T-helper 17 cell (primary cell): Measurements from ENCODE around the gene ZMYM4. TPM values are rescaled to one million over a fixed set of nuclear protein-coding genes. Genes with fewer than 3 reads are reported as not detected.

ENCODE experiments used
- ATAC-seq: fragments of 150-1000 bp; cut with Tn5 transposase; 2 replicates; pipeline ENCODE4 v1.10.0; 2021; ENCODE audit warnings: mild to moderate bottlenecking, moderate library complexity
- DNase-seq, 3 donors: peaks; one replicate each; pipeline versions ENCODE4 v3.0.0 to v3.0.0-alpha.2; 2020 to 2021
- H3K9me3 ChIP-seq: one replicate; pipeline ENCODE4 v1.7.0; 2013; ENCODE audit warnings: low read length, mild to moderate bottlenecking; ENCODE audit not compliant: control insufficient read depth, poor library complexity, severe bottlenecking
- H3K27ac Mint-ChIP-seq: one replicate; pipeline ENCODE4 v1.8.0; 2022; ENCODE audit warnings: mild to moderate bottlenecking, moderate library complexity, mixed read lengths
- H3K27me3 Mint-ChIP-seq: one replicate; pipeline ENCODE4 v1.8.0; 2022; ENCODE audit warnings: mixed read lengths
- H3K36me3 Mint-ChIP-seq: one replicate; pipeline ENCODE4 v1.8.0; 2022; ENCODE audit warnings: low read depth, mixed read lengths
- H3K4me1 Mint-ChIP-seq: one replicate; pipeline ENCODE4 v1.8.0; 2022; ENCODE audit warnings: mild to moderate bottlenecking, mixed read lengths
- H3K4me3 Mint-ChIP-seq: one replicate; pipeline ENCODE4 v1.8.0; 2022; ENCODE audit warnings: mild to moderate bottlenecking, moderate library complexity, mixed read lengths
- total RNA-seq, 4 donors: library from RNA in 2 of 4; stranded (reverse) in 2 of 4; gene quantifications; one replicate each; pipeline ENCODE4 v1.2.3 and lab custom pipeline; 2022 to 2026

Gene ZMYM4
- total RNA-seq, 2 donors from 2014 or later = 32.0 to 37.3 TPM

GRCh38 chr1:35443768-35444518 is 175.4 kb downstream of the ZMYM4 start:
- ATAC-seq = no peak
- Mint-ChIP-seq H3K4me1 (peaks cover 2% of the 10 kb centered on the region), H3K4me3 (no peak overlapping the region), H3K27ac (no peak overlapping the region), H3K27me3 (no peaks in the 10 kb centered on the region), H3K36me3 (peaks cover 10% of the 10 kb centered on the region)
- no peak for DNase-seq
- H3K9me3 ChIP-seq = no peaks in the 10 kb centered on the region

DNA sequence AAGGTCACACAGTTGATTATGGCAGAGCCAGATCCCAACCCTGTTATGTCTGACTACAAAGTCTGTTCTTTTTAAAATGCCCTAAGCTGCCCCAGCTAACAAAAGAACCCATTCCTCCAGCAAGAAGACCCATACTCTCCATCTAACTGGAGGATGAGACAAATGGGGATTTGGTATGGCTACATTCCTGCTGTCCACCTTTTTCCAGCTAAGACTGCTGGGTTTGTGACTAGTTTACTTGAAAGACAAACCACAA is 175.9 kb downstream of the ZMYM4 start:
- H3K9me3 ChIP-seq = no peaks in the 10 kb centered on the region
- no peak for ATAC-seq
- Mint-ChIP-seq H3K27me3 (no peaks in the 10 kb centered on the region), H3K36me3 (peaks cover 6% of the 10 kb centered on the region), H3K4me3 (no peak overlapping the region), H3K4me1 (no peaks in the 10 kb centered on the region), H3K27ac (no peak overlapping the region)
- DNase-seq = no peak

DNA sequence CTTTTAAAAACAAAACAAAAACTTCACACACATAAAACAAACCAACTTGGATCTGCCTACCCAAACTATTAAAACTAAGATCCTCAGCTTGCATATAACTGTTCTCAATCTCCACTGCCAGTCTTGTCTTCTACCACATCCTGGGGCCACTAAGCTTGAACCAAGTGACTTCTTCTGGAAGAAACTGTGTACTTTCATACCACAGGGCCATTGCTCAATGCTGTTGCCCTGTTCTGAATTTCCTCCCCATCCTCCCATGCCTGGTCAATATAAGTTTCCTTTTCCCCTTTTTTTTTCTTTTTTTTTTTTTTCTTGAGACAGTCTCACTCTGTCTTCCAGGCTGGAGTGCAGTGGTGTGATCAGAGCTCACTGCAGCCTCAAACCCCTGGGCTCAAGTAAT is 178.8 kb downstream of the ZMYM4 start:
- peaks cover 10% of the 10 kb centered on the region for H3K36me3 Mint-ChIP-seq
- no peaks in the 10 kb centered on the region for H3K27me3 Mint-ChIP-seq
- H3K4me1 Mint-ChIP-seq = peaks cover 12% of the 10 kb centered on the region
- peak overlapping the region; percentile 81 for H3K27ac Mint-ChIP-seq
- DNase-seq (no peak), ATAC-seq (no peak)
- H3K9me3 ChIP-seq = no peaks in the 10 kb centered on the region
- no peak overlapping the region for H3K4me3 Mint-ChIP-seq

- Mint-ChIP-seq H3K27ac (no peak overlapping the region), H3K4me3 (no peak overlapping the region), H3K36me3 (peaks cover 8% of the 10 kb centered on the region), H3K27me3 (no peaks in the 10 kb centered on the region), H3K4me1 (peaks cover 12% of the 10 kb centered on the region)
- no peaks in the 10 kb centered on the region for H3K9me3 ChIP-seq
- ATAC-seq (no peak), DNase-seq (no peak)
These were observed 179.9 kb downstream of the ZMYM4 start for GRCh38 chr1:35448344-35448801.

DNA sequence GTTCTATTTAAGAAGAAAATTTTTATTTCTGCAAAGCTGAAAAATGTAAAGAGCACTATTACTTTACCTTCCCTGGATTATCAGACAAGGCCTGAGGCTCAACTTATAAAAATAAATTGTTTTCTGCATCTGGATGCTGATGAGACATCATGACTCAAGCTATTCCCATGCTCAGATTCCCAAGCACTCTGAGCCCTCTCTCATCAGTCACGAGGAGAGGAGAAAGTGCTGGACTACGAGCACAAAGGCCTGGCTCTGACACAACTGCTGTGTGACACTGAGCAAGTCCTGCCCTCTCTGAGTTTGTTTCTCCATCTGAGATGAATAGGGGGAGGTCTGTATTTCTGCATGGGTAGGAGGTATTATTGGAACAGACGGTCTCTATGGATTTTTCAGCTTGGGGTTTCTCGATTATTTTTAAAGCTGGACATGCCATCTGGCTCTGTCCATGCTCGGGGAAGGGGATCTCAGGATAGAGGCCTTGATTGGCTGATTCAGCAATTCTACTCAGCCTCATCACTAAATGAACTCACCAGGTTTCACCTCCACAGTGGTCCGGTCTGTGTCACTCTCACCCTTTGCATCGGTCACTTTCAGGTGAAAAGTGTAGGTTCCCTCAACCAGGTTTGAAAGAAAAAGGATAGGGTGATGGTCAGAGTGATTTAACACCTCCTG is 181.0 kb downstream of the ZMYM4 start:
- DNase-seq = no peak
- no peak overlapping the region for H3K27ac Mint-ChIP-seq
- peaks cover 8% of the 10 kb centered on the region for H3K36me3 Mint-ChIP-seq
- no peak for ATAC-seq
- H3K4me3 Mint-ChIP-seq = no peak overlapping the region
- H3K4me1 Mint-ChIP-seq = peaks cover 12% of the 10 kb centered on the region
- no peaks in the 10 kb centered on the region for H3K27me3 Mint-ChIP-seq
- H3K9me3 ChIP-seq = no peaks in the 10 kb centered on the region

- no peaks in the 10 kb centered on the region for H3K27me3 Mint-ChIP-seq
- peak overlapping the region; percentile 94 for H3K27ac Mint-ChIP-seq
- no peaks in the 10 kb centered on the region for H3K9me3 ChIP-seq
- DNase-seq (peak; percentile 39 to 74 (median 58)), ATAC-seq (peak; percentile 83)
- peak overlapping the region; percentile 82 for H3K4me3 Mint-ChIP-seq
- H3K36me3 Mint-ChIP-seq = peaks cover 8% of the 10 kb centered on the region
- H3K4me1 Mint-ChIP-seq = peaks cover 17% of the 10 kb centered on the region
These were observed 182.6 kb downstream of the ZMYM4 start for GRCh38 chr1:35451125-35451528.

DNA sequence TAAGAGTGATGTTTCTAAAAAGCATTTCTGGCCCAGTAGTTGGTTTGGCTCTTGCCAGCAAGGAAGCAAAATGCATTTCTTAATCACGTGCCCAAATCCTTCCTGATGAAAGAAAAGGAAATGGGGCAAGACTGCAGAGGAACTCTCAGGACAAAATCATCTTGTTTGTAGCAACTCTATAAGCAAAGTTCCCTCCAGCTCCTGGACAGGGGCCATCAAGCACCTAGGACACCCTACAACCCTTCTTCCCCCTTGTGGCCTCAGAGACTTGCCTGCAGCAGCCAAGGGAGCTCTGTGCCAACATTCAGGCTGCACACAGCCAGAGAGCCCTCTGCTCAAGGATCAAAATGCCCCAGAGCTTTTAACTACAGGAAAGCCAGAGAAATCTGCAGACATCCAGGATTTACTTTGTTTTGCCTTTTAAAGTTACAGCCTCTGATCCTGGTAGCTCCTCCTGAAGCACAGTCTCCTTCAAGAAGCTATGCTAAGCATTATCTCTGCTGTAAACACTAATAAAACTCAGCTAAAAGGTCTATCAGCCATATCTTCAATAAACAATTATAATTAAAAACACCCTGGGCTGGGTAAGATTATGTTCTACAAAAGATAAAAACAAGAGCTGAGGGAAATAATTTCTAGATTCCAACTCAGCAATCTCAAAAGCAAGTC is 183.7 kb downstream of the ZMYM4 start:
- ATAC-seq (no peak), DNase-seq (no peak)
- Mint-ChIP-seq H3K27me3 (no peaks in the 10 kb centered on the region), H3K36me3 (peaks cover 8% of the 10 kb centered on the region), H3K4me3 (no peak overlapping the region), H3K4me1 (peaks cover 19% of the 10 kb centered on the region), H3K27ac (peak overlapping the region; percentile 94)
- H3K9me3 ChIP-seq = no peaks in the 10 kb centered on the region

GRCh38 chr1:35453031-35453430 is 184.5 kb downstream of the ZMYM4 start:
- H3K36me3 Mint-ChIP-seq = peaks cover 6% of the 10 kb centered on the region
- H3K4me1 Mint-ChIP-seq = peaks cover 20% of the 10 kb centered on the region
- no peaks in the 10 kb centered on the region for H3K9me3 ChIP-seq
- ATAC-seq (no peak), DNase-seq (no peak)
- H3K27me3 Mint-ChIP-seq = no peaks in the 10 kb centered on the region
- H3K4me3 Mint-ChIP-seq = no peak overlapping the region
- peak overlapping the region; percentile 94 for H3K27ac Mint-ChIP-seq

GRCh38 chr1:35454176-35454575 is 185.7 kb downstream of the ZMYM4 start:
- no peaks in the 10 kb centered on the region for H3K27me3 Mint-ChIP-seq
- no peak overlapping the region for H3K4me3 Mint-ChIP-seq
- H3K36me3 Mint-ChIP-seq = peaks cover 6% of the 10 kb centered on the region
- peak overlapping the region; percentile 94 for H3K27ac Mint-ChIP-seq
- H3K4me1 Mint-ChIP-seq = peaks cover 23% of the 10 kb centered on the region
- H3K9me3 ChIP-seq = no peaks in the 10 kb centered on the region
- ATAC-seq = no peak
- DNase-seq = no peak

GRCh38 chr1:35454616-35455015 is 186.1 kb downstream of the ZMYM4 start:
- no peaks in the 10 kb centered on the region for H3K27me3 Mint-ChIP-seq
- H3K36me3 Mint-ChIP-seq = peaks cover 4% of the 10 kb centered on the region
- H3K4me3 Mint-ChIP-seq = no peak overlapping the region
- peaks cover 23% of the 10 kb centered on the region for H3K4me1 Mint-ChIP-seq
- H3K27ac Mint-ChIP-seq = peak overlapping the region; percentile 94
- no peaks in the 10 kb centered on the region for H3K9me3 ChIP-seq
- ATAC-seq (peak; percentile 38), DNase-seq (no peak)

DNA sequence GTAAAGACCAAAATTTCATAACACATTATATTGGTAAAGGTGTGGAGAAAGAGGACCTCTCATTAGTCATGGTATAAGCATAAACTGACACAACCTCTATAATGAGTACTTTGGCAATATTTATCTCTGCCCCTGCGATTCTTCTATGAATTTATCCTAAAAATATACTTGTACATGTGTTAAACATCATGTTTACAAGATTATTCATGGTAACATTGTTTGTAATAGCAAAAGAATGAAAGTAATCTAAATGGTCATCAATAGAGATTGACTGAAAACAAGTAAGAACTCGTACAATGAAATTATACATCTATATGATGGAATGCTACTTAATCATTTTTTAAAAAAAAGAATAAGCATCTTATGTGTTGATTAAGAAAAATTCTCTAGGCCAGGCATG is 192.3 kb downstream of the ZMYM4 start:
- no peaks in the 10 kb centered on the region for H3K9me3 ChIP-seq
- H3K27ac Mint-ChIP-seq = peak overlapping the region; percentile 97
- H3K36me3 Mint-ChIP-seq = peaks cover 7% of the 10 kb centered on the region
- peaks cover 22% of the 10 kb centered on the region for H3K4me1 Mint-ChIP-seq
- ATAC-seq (no peak), DNase-seq (no peak)
- H3K27me3 Mint-ChIP-seq = no peaks in the 10 kb centered on the region
- no peak overlapping the region for H3K4me3 Mint-ChIP-seq

GRCh38 chr1:35461966-35462651 is 193.6 kb downstream of the ZMYM4 start:
- DNase-seq (no peak), ATAC-seq (peak; percentile 32)
- H3K9me3 ChIP-seq = no peaks in the 10 kb centered on the region
- Mint-ChIP-seq H3K4me1 (peaks cover 20% of the 10 kb centered on the region), H3K27ac (peak overlapping the region; percentile 97), H3K27me3 (no peaks in the 10 kb centered on the region), H3K36me3 (peaks cover 10% of the 10 kb centered on the region), H3K4me3 (peak overlapping the region; percentile 85)

GRCh38 chr1:35463232-35463631 is 194.7 kb downstream of the ZMYM4 start:
- H3K9me3 ChIP-seq = no peaks in the 10 kb centered on the region
- H3K4me3 Mint-ChIP-seq = no peak overlapping the region
- DNase-seq (no peak), ATAC-seq (no peak)
- H3K4me1 Mint-ChIP-seq = peaks cover 22% of the 10 kb centered on the region
- H3K36me3 Mint-ChIP-seq = peaks cover 16% of the 10 kb centered on the region
- peak overlapping the region; percentile 97 for H3K27ac Mint-ChIP-seq
- H3K27me3 Mint-ChIP-seq = no peaks in the 10 kb centered on the region
